ENCODE results near the gene PLA2G4D. TPM values are rescaled to one million over a fixed set of nuclear protein-coding genes. Genes with fewer than 3 reads are reported as not detected.

Gene PLA2G4D
- total and polyA plus RNA-seq, 7 experiments from 2014 or later, result not detected

DNA sequence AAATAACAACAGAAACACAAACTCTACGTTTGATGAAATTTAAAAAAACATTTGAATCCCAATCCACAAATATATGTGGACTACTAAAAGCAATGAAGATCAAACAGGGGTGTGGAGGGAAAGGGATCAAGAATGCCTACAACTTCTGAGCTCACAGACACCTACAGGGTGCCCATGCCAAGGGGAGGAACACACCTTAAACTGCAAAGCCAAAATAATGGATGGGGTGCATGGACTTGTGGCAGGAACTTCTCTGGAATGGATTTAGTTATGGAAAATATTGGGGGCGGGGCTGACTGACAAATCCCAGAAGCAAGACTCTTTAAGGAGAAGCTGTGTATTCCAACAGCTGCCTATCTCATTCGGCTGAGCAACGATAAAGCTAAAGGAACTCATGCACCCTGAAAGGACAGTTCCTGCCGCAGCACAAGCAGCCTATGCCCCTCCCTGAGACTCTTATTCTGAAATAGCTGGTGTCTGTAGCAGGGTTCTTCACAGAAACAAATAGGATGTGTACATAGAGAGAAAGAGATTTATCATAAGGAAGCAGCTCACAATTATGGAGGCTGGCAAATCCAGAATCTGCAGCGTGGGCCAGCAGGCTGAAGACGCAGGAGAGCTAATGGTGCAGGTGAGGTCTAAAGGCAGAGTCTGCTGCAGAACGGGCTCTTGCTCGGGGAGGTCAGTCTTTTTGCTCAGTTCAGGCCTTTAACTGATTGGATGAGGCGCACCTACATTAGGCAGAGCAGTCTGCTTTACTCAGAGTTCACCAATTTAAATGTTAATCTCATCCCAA is 24.5 kb upstream of the PLA2G4D start:
- Mint-ChIP-seq H3K9me3 (peaks cover 0 to 5% (median 2%) of the 10 kb centered on the region in 11 donors), H3K36me3 (peaks cover 0 to 4% (median 0%) of the 10 kb centered on the region in 5 donors), H3K27me3 (peaks cover 0 to 20% (median 0%) of the 10 kb centered on the region in 5 donors), H3K4me3 (peak overlapping the region in 6 of 10 donors; percentile 13 to 74 (median 36)), H3K4me1 (peaks cover 0 to 11% (median 5%) of the 10 kb centered on the region in 7 donors), H3K27ac (peak overlapping the region in 1 of 9 donors; percentile 16)
- Histone ChIP-seq H3K36me3 (ENCODE audit: control insufficient read depth in 2 of 3, insufficient read depth in 3 of 3, low read length in 3 of 3) (no peaks in the 10 kb centered on the region), H3K9me3 (ENCODE audit: control insufficient read depth in 2 of 3, low read length in 3 of 3) (no peaks in the 10 kb centered on the region), H3K27ac (ENCODE audit: low read depth, low read length) (no peak overlapping the region), H3K27me3 (ENCODE audit: control insufficient read depth in 2 of 2, insufficient read depth in 2 of 2, low read length in 2 of 2) (no peaks in the 10 kb centered on the region), H3K4me1 (ENCODE audit: control insufficient read depth in 2 of 2, insufficient read depth in 2 of 2, low read length in 2 of 2) (no peaks in the 10 kb centered on the region), H3K4me3 (ENCODE audit: low read length) (no peak overlapping the region)
- ChIA-PET POLR2A (interaction anchor here (0.8 kb wide), 1 partner anchor 425 kb away, joined by 3 read pairs; no protein-coding TSS in a partner anchor), CTCF (interaction anchor here (0.6 kb wide), 1 partner anchor 1501 kb away, joined by 3 read pairs; no protein-coding TSS in a partner anchor)
- ATAC-seq (no peak), DNase-seq (peak in 1 of 9 donors; percentile 14)
- intact Hi-C loops (cut with micrococcal nuclease), result no loop called here

DNA sequence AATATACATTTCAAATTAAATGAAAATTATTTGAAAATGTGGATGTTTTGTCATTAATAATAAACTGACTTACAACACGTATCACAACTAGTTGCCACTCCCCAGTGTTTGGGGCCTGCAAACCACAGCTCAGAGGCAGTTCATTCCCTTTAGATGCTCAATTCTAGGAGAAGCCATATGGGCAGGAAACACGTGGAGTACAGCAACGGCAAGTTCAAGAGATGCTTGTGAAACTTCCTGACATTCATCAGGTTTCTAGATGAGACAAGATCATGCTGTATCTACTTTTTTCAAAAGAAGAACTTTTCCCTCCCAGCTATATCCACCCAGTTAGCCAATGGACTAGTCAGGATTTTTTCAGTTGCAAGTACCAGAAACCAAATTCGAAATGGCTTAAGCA is 17.6 kb upstream of the PLA2G4D start:
- CTCF ChIA-PET, result no interaction called here
- Mint-ChIP-seq H3K4me3 (peak overlapping the region in 1 of 10 donors; percentile 12), H3K9me3 (peaks cover 0 to 16% (median 6%) of the 10 kb centered on the region in 11 donors), H3K27me3 (peaks cover 18 to 31% (median 24%) of the 10 kb centered on the region in 5 donors), H3K36me3 (peaks cover 0 to 8% (median 4%) of the 10 kb centered on the region in 5 donors), H3K27ac (no peak overlapping the region), H3K4me1 (peaks cover 4 to 33% (median 7%) of the 10 kb centered on the region in 7 donors)
- Histone ChIP-seq H3K4me3 (ENCODE audit: low read length) (no peak overlapping the region), H3K4me1 (ENCODE audit: control insufficient read depth in 2 of 2, insufficient read depth in 2 of 2, low read length in 2 of 2) (no peaks in the 10 kb centered on the region), H3K27me3 (ENCODE audit: control insufficient read depth in 2 of 2, insufficient read depth in 2 of 2, low read length in 2 of 2) (no peaks in the 10 kb centered on the region), H3K36me3 (ENCODE audit: control insufficient read depth in 2 of 3, insufficient read depth in 3 of 3, low read length in 3 of 3) (no peaks in the 10 kb centered on the region), H3K27ac (ENCODE audit: low read depth, low read length) (no peak overlapping the region), H3K9me3 (ENCODE audit: control insufficient read depth in 2 of 3, low read length in 3 of 3) (no peaks in the 10 kb centered on the region)
- DNase-seq, result no peak
- no peak for ATAC-seq
- intact Hi-C loops (cut with micrococcal nuclease), result no loop called here
- POLR2A ChIA-PET, result no interaction called here

DNA sequence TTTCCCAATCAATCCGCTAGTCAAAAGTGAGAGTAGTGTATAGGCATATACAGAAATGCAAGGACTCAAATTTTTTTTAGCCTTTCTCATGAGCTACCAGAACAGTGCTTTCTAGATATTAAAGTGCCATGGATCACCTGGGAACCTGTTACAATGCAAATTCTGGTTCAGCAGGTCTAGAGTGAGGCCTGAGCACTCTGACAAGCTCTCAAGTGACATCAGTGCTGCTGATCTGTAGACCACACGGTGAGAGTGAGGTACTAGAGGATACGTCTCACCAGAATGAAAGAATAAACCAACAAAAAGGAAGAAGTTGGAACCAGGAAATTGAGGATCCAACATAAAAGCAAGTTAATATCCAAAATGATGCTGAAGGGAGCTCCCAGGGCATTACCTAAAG is 16.0 kb upstream of the PLA2G4D start:
- ChIA-PET POLR2A (interaction anchor here (0.6 kb wide), 1 partner anchor 74 kb away, joined by 4 read pairs; no protein-coding TSS in a partner anchor), CTCF (no interaction called here)
- DNase-seq (no peak), ATAC-seq (no peak)
- H3K36me3 Mint-ChIP-seq, result peaks cover 0 to 5% (median 0%) of the 10 kb centered on the region in 5 donors
- Histone ChIP-seq H3K36me3 (ENCODE audit: control insufficient read depth in 2 of 3, insufficient read depth in 3 of 3, low read length in 3 of 3) (no peaks in the 10 kb centered on the region), H3K27ac (ENCODE audit: low read depth, low read length) (no peak overlapping the region), H3K4me3 (ENCODE audit: low read length) (no peak overlapping the region), H3K4me1 (ENCODE audit: control insufficient read depth in 2 of 2, insufficient read depth in 2 of 2, low read length in 2 of 2) (no peaks in the 10 kb centered on the region), H3K9me3 (ENCODE audit: control insufficient read depth in 2 of 3, low read length in 3 of 3) (no peaks in the 10 kb centered on the region), H3K27me3 (ENCODE audit: control insufficient read depth in 2 of 2, insufficient read depth in 2 of 2, low read length in 2 of 2) (no peaks in the 10 kb centered on the region)
- no peak overlapping the region for H3K4me3 Mint-ChIP-seq
- H3K4me1 Mint-ChIP-seq, result peaks cover 4 to 33% (median 7%) of the 10 kb centered on the region in 7 donors
- intact Hi-C loops (cut with micrococcal nuclease), result no loop called here
- peaks cover 21 to 39% (median 24%) of the 10 kb centered on the region in 5 donors for H3K27me3 Mint-ChIP-seq
- no peak overlapping the region for H3K27ac Mint-ChIP-seq
- H3K9me3 Mint-ChIP-seq, result peaks cover 0 to 13% (median 4%) of the 10 kb centered on the region in 11 donors

DNA sequence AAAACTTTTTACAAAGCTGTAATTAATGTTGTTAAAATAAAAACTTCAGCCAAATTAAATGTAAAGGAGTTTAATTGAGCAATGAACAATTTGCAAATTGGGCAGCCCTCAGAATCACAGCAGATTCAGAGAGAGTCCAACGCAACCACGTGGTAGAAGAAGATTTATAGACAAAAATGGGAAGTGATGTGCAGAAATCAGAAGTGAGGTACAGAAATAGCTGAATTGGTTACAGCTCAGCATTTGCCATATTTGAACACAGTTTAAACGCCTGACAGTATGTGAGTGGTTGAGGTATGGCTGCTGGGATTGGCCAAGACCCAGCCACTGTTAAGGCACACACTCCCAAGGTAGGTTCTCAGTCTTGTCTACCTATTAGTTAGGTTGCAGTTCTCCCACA is 14.4 kb upstream of the PLA2G4D start:
- no peaks in the 10 kb centered on the region for H3K4me1 ChIP-seq (ENCODE audit: control insufficient read depth in 2 of 2, insufficient read depth in 2 of 2, low read length in 2 of 2)
- H3K27ac ChIP-seq (ENCODE audit: low read depth, low read length), result no peak overlapping the region
- POLR2A ChIA-PET, result no interaction called here
- peaks cover 0 to 13% (median 4%) of the 10 kb centered on the region in 11 donors for H3K9me3 Mint-ChIP-seq
- CTCF ChIA-PET, result no interaction called here
- no peak for DNase-seq
- H3K9me3 ChIP-seq (ENCODE audit: control insufficient read depth in 2 of 3, low read length in 3 of 3), result no peaks in the 10 kb centered on the region
- intact Hi-C loops (cut with micrococcal nuclease), result no loop called here
- no peak for ATAC-seq
- no peaks in the 10 kb centered on the region for H3K36me3 ChIP-seq (ENCODE audit: control insufficient read depth in 2 of 3, insufficient read depth in 3 of 3, low read length in 3 of 3)
- H3K4me3 Mint-ChIP-seq, result no peak overlapping the region
- H3K27me3 Mint-ChIP-seq, result peaks cover 20 to 45% (median 23%) of the 10 kb centered on the region in 5 donors
- no peaks in the 10 kb centered on the region for H3K27me3 ChIP-seq (ENCODE audit: control insufficient read depth in 2 of 2, insufficient read depth in 2 of 2, low read length in 2 of 2)
- H3K4me1 Mint-ChIP-seq, result peaks cover 4 to 33% (median 7%) of the 10 kb centered on the region in 7 donors
- H3K36me3 Mint-ChIP-seq, result peaks cover 0 to 5% (median 0%) of the 10 kb centered on the region in 5 donors
- no peak overlapping the region for H3K27ac Mint-ChIP-seq
- H3K4me3 ChIP-seq (ENCODE audit: low read length), result no peak overlapping the region

DNA sequence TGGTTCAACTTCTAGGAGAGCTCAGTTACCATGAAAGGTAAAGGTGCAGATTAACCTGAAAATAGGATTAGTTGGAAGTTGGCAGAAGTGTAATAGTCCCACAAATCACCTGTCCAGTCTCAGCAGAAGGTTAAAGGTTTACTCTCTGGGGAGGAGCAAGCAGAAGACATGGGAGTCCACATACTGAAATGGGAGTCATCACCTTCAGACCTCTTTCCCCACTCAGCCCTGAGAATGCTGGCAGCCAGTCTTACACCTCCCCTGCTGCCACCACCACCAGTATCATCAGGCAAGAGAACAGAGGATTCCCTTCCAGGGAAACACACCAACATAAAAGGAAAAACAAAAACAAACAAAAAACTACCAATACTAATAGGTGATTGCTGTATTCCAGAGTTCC is 13.8 kb upstream of the PLA2G4D start:
- Histone ChIP-seq H3K9me3 (ENCODE audit: control insufficient read depth in 2 of 3, low read length in 3 of 3) (no peaks in the 10 kb centered on the region), H3K36me3 (ENCODE audit: control insufficient read depth in 2 of 3, insufficient read depth in 3 of 3, low read length in 3 of 3) (no peaks in the 10 kb centered on the region), H3K27me3 (ENCODE audit: control insufficient read depth in 2 of 2, insufficient read depth in 2 of 2, low read length in 2 of 2) (no peaks in the 10 kb centered on the region), H3K4me1 (ENCODE audit: control insufficient read depth in 2 of 2, insufficient read depth in 2 of 2, low read length in 2 of 2) (no peaks in the 10 kb centered on the region), H3K4me3 (ENCODE audit: low read length) (no peak overlapping the region), H3K27ac (ENCODE audit: low read depth, low read length) (no peak overlapping the region)
- intact Hi-C loops (cut with micrococcal nuclease), result no loop called here
- Mint-ChIP-seq H3K36me3 (peaks cover 0 to 5% (median 0%) of the 10 kb centered on the region in 5 donors), H3K4me1 (peaks cover 4 to 33% (median 7%) of the 10 kb centered on the region in 7 donors), H3K27me3 (peaks cover 16 to 41% (median 23%) of the 10 kb centered on the region in 5 donors), H3K4me3 (no peak overlapping the region), H3K9me3 (peaks cover 0 to 10% (median 4%) of the 10 kb centered on the region in 11 donors), H3K27ac (no peak overlapping the region)
- ATAC-seq (no peak), DNase-seq (no peak)
- ChIA-PET CTCF (no interaction called here), POLR2A (no interaction called here)

DNA sequence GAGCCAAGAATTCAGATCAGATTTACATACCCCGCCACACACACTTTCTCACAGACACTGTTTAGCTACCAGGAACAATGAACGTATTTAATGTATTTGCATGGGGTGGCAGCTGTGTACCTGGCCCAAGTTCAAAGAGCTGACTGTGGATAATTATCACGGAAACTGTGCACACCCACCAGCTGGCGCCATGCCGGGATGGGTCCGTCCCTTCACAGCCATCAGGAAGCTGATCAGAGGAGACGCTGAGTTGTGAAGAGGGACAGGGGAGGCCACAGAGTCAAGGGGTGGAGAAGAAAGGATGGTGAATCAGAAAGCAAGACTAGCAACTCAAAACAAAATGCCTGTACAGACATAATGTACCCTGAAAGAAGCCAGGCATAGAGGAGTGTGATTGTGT is 13.1 kb upstream of the PLA2G4D start:
- H3K36me3 Mint-ChIP-seq, result peaks cover 0 to 5% (median 0%) of the 10 kb centered on the region in 5 donors
- H3K4me3 Mint-ChIP-seq, result peak overlapping the region in 4 of 10 donors; percentile 18 to 55 (median 42)
- ATAC-seq, result no peak

More for the DNA sequence above, 13.1 kb upstream of the PLA2G4D start:
- ChIA-PET POLR2A (no interaction called here), CTCF (no interaction called here)
- no peak overlapping the region for H3K27ac ChIP-seq (ENCODE audit: low read depth, low read length)
- no peak overlapping the region for H3K4me3 ChIP-seq (ENCODE audit: low read length)
- intact Hi-C loops (cut with micrococcal nuclease), result no loop called here
- H3K36me3 ChIP-seq (ENCODE audit: control insufficient read depth in 2 of 3, insufficient read depth in 3 of 3, low read length in 3 of 3), result no peaks in the 10 kb centered on the region
- DNase-seq, result peak in 1 of 9 donors; percentile 46
- Mint-ChIP-seq H3K4me1 (peaks cover 4 to 31% (median 7%) of the 10 kb centered on the region in 7 donors), H3K9me3 (peaks cover 0 to 3% (median 1%) of the 10 kb centered on the region in 11 donors), H3K27ac (peak overlapping the region in 1 of 9 donors; percentile 41), H3K27me3 (peaks cover 15 to 37% (median 23%) of the 10 kb centered on the region in 5 donors)
- H3K4me1 ChIP-seq (ENCODE audit: control insufficient read depth in 2 of 2, insufficient read depth in 2 of 2, low read length in 2 of 2), result no peaks in the 10 kb centered on the region
- H3K27me3 ChIP-seq (ENCODE audit: control insufficient read depth in 2 of 2, insufficient read depth in 2 of 2, low read length in 2 of 2), result no peaks in the 10 kb centered on the region
- H3K9me3 ChIP-seq (ENCODE audit: control insufficient read depth in 2 of 3, low read length in 3 of 3), result no peaks in the 10 kb centered on the region

All from naive thymus-derived CD4-positive, alpha-beta T cell (primary cell).